ENCODE measurements around the gene NOC3L. TPM values are rescaled to one million over a fixed set of nuclear protein-coding genes. Genes with fewer than 3 reads are reported as not detected.

NOC3L gene, protein sequence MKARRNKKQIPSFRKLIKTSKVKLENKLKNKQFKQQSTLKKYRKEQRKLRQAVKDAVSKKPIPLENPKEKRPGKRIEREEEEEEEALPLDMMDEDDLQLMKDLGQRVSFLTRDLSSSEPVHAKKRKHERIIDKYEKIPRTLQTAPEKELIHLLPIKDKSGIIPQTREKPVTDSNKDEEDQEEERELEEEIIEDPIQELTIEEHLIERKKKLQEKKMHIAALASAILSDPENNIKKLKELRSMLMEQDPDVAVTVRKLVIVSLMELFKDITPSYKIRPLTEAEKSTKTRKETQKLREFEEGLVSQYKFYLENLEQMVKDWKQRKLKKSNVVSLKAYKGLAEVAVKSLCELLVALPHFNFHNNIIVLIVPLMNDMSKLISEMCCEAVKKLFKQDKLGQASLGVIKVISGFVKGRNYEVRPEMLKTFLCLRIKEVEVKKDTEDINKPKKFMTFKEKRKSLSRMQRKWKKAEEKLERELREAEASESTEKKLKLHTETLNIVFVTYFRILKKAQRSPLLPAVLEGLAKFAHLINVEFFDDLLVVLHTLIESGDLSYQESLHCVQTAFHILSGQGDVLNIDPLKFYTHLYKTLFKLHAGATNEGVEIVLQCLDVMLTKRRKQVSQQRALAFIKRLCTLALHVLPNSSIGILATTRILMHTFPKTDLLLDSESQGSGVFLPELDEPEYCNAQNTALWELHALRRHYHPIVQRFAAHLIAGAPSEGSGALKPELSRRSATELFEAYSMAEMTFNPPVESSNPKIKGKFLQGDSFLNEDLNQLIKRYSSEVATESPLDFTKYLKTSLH
- 10 to 100 TPM; 18.8 to 22.2 TPM for total RNA-seq
- polyA plus RNA-seq (2013, experiment 1 of 2): 25.0 TPM
- 20.8 TPM for polyA plus RNA-seq (2013, experiment 2 of 2)
- long read RNA-seq, experiment 1, partial matches to known transcripts: 6 of 15 reads
- long read RNA-seq, experiment 1, other reads (novel, unspliced or antisense): 5 of 15 reads
- long read RNA-seq, experiment 2, transcript NOC3L-201 (21 exons, 3,455 nt): major isoform, 43 of 51 reads
- long read RNA-seq, experiment 2, partial matches to known transcripts: 4 of 51 reads
- long read RNA-seq, experiment 2, other reads (novel, unspliced or antisense): 4 of 51 reads
- long read RNA-seq, experiment 3, transcript NOC3L-201 (21 exons, 3,455 nt): major isoform, 33 of 54 reads
- long read RNA-seq, experiment 3, partial matches to known transcripts: 13 of 54 reads
- long read RNA-seq, experiment 3, other reads (novel, unspliced or antisense): 8 of 54 reads
- long read RNA-seq, experiment 4, transcript NOC3L-201 (21 exons, 3,455 nt): major isoform, 5 of 12 reads
- long read RNA-seq, experiment 4, partial matches to known transcripts: 6 of 12 reads
- long read RNA-seq, experiment 4, other reads (novel, unspliced or antisense): 1 of 12 reads

- no peaks in the 10 kb centered on the region for H3K9me3 ChIP-seq (ENCODE audit: control insufficient read depth, low read length)
- H3K4me1 ChIP-seq (ENCODE audit: control insufficient read depth, insufficient read depth, low read length): no peaks in the 10 kb centered on the region
- TF ChIP-seq CTCF (conservative IDR thresholded peaks at IDR 0.05): peak; percentile 92
- Mint-ChIP-seq H3K9me3 (no peaks in the 10 kb centered on the region), H3K36me3 (ENCODE audit: low read depth) (peaks cover 24% of the 10 kb centered on the region), H3K4me3 (peak within 1 kb of the TSS; percentile 93), H3K4me1 (peaks cover 7% of the 10 kb centered on the region), H3K27ac (peak within 1 kb of the TSS; percentile 89), H3K27me3 (ENCODE audit: insufficient read depth) (peaks cover 22% of the 10 kb centered on the region)
- H3K4me3 ChIP-seq (ENCODE audit: low read length): peak within 1 kb of the TSS; percentile 98
- H3K9ac ChIP-seq (ENCODE audit: extremely low read depth, low read length, poor library complexity, severe bottlenecking): peak within 1 kb of the TSS; percentile 74
- peaks cover 7% of the 10 kb centered on the region for H3K27me3 ChIP-seq (ENCODE audit: control insufficient read depth, insufficient read depth, low read length, poor library complexity, severe bottlenecking)
- no peak within 1 kb of the TSS for H3K27ac ChIP-seq (ENCODE audit: low read depth, low read length)
- WGBS, 2 experiments (ENCODE audit: insufficient coverage in 1 of 2, insufficient read length in 1 of 2): 0 to 1% methylated on average over 18 to 55 of the region's 55 CpGs
- H3K36me3 ChIP-seq (ENCODE audit: control insufficient read depth, insufficient read depth, low read length): peaks cover 29% of the 10 kb centered on the region
- peak; percentile 99 for DNase-seq
Measured at GRCh38 chr10:94362360-94363250, at the start of gene NOC3L. NOC3L (minus strand) TSS chr10:94362939; CDS start chr10:94362838, 101 bp downstream.

DNA sequence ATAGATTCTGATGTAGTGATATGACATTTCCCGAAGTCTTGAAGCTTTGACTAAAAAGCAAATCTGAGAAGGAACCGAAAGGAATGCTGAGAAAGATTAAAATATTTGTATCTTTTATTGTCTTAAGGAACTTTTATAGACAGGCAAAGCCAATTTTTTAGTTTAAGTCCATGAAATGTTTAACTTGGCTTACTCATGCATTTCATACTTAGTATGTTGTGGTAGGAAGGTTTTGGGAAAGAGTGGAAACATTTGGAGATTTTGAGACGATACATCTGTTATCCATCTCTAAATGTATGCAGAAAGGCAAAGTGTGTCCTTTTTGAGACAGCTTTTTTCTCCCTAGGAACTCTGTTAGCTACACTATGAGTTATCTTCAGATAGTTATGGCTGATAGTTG is 49.7 kb upstream of the NOC3L start:
- no peak for DNase-seq
- WGBS, 2 experiments (ENCODE audit: insufficient coverage in 1 of 2, insufficient read length in 1 of 2): 92 to 100% methylated on average over 1 to 3 of the region's 3 CpGs
- Histone ChIP-seq H3K27me3 (ENCODE audit: control insufficient read depth, insufficient read depth, low read length, poor library complexity, severe bottlenecking) (no peaks in the 10 kb centered on the region), H3K9ac (ENCODE audit: extremely low read depth, low read length, poor library complexity, severe bottlenecking) (no peak overlapping the region), H3K27ac (ENCODE audit: low read depth, low read length) (no peak overlapping the region), H3K4me3 (ENCODE audit: low read length) (no peak overlapping the region), H3K4me1 (ENCODE audit: control insufficient read depth, insufficient read depth, low read length) (no peaks in the 10 kb centered on the region), H3K9me3 (ENCODE audit: control insufficient read depth, low read length) (no peaks in the 10 kb centered on the region), H3K36me3 (ENCODE audit: control insufficient read depth, insufficient read depth, low read length) (no peaks in the 10 kb centered on the region)
- no peaks in the 10 kb centered on the region for H3K27me3 Mint-ChIP-seq (ENCODE audit: insufficient read depth)
- no peak for TF ChIP-seq CTCF (conservative IDR thresholded peaks at IDR 0.05)
- H3K27ac Mint-ChIP-seq: no peak overlapping the region
- peaks cover 3% of the 10 kb centered on the region for H3K36me3 Mint-ChIP-seq (ENCODE audit: low read depth)
- H3K9me3 Mint-ChIP-seq: no peaks in the 10 kb centered on the region
- no peak overlapping the region for H3K4me3 Mint-ChIP-seq
- H3K4me1 Mint-ChIP-seq: peaks cover 4% of the 10 kb centered on the region
